HG03354 (cell line): ENCODE results near the gene KLK2.

Experiments used
- ATAC-seq: cut with Tn5 transposase; IDR thresholded peaks from one replicate; pipeline ENCODE4 v1.9.1; 2021; ENCODE audit warnings: mild to moderate bottlenecking; ENCODE audit not compliant: unreplicated experiment, poor library complexity, severe bottlenecking

KLK2 gene

DNA sequence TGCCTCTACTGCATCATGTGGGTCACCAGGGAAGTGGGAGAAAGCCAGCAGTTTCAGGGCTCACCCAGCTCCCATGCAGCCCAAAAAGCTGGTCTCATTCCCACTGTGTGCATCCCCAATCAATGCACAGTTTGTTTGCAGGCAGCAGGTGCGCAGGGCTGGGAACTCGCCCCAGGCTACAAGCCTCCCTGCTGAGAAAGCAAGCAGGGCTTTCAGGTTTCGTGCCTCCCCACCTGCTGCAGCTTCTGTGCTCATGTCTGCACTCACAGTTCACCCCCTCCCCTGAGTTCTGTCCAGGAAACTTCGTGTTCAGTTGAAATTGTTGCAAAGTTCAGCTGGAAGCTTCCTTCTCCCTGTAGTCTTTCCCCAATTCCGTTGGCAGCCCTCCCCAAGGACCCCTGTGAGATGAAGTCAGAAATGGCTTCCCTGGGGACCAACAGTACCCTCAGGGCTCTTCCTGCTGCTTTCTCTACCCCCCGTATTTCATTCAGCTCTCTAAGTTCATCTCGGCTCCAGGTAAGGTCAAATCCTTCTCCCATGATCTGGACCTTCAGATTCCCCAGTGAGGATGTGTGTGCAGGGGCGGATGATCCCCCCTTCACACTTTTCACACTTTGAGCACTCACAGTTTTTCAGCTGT lies 28.8 kb upstream of the KLK2 start:
- no peak for ATAC-seq

DNA sequence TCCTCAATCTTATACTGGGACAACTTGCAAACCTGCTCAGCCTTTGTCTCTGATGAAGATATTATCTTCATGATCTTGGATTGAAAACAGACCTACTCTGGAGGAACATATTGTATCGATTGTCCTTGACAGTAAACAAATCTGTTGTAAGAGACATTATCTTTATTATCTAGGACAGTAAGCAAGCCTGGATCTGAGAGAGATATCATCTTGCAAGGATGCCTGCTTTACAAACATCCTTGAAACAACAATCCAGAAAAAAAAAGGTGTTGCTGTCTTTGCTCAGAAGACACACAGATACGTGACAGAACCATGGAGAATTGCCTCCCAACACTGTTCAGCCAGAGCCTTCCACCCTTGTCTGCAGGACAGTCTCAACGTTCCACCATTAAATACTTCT lies 22.5 kb upstream of the KLK2 start:
- ATAC-seq: no peak

DNA sequence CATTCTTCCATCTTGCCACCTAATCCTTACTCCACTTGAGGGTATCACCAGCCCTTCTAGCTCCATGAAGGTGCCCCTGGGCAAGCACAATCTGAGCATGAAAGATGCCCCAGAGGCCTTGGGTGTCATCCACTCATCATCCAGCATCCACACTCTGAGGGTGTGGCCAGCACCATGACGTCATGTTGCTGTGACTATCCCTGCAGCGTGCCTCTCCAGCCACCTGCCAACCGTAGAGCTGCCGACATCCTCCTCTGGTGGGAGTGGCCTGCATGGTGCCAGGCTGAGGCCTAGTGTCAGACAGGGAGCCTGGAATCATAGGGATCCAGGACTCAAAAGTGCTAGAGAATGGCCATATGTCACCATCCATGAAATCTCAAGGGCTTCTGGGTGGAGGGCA lies 21.6 kb upstream of the KLK2 start:
- no peak for ATAC-seq

DNA sequence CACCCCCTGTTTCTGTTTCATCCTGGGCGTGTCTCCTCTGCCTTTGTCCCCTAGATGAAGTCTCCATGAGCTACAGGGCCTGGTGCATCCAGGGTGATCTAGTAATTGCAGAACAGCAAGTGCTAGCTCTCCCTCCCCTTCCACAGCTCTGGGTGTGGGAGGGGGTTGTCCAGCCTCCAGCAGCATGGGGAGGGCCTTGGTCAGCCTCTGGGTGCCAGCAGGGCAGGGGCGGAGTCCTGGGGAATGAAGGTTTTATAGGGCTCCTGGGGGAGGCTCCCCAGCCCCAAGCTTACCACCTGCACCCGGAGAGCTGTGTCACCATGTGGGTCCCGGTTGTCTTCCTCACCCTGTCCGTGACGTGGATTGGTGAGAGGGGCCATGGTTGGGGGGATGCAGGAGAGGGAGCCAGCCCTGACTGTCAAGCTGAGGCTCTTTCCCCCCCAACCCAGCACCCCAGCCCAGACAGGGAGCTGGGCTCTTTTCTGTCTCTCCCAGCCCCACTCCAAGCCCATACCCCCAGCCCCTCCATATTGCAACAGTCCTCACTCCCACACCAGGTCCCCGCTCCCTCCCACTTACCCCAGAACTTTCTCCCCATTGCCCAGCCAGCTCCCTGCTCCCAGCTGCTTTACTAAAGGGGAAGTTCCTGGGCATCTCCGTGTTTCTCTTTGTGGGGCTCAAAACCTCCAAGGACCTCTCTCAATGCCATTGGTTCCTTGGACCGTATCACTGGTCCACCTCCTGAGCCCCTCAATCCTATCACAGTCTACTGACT lies 18.4 kb upstream of the KLK2 start, which contains the start of gene KLK3:
TSS of gene KLK3 (plus strand) at position 280 of the 775 bp plus-strand sequence. CDS start at position 321, 41 bp downstream.
- ATAC-seq: no peak

DNA sequence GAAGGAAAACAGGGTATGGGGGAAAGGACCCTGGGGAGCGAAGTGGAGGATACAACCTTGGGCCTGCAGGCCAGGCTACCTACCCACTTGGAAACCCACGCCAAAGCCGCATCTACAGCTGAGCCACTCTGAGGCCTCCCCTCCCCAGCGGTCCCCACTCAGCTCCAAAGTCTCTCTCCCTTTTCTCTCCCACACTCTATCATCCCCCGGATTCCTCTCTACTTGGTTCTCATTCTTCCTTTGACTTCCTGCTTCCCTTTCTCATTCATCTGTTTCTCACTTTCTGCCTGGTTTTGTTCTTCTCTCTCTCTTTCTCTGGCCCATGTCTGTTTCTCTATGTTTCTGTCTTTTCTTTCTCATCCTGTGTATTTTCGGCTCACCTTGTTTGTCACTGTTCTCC lies 15.9 kb upstream of the KLK2 start:
- no peak for ATAC-seq

DNA sequence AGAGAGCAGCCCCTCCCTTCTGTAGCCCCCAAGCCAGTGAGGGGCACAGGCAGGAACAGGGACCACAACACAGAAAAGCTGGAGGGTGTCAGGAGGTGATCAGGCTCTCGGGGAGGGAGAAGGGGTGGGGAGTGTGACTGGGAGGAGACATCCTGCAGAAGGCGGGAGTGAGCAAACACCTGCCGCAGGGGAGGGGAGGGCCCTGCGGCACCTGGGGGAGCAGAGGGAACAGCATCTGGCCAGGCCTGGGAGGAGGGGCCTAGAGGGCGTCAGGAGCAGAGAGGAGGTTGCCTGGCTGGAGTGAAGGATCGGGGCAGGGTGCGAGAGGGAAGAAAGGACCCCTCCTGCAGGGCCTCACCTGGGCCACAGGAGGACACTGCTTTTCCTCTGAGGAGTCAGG lies 14.4 kb upstream of the KLK2 start:
- no peak for ATAC-seq

DNA sequence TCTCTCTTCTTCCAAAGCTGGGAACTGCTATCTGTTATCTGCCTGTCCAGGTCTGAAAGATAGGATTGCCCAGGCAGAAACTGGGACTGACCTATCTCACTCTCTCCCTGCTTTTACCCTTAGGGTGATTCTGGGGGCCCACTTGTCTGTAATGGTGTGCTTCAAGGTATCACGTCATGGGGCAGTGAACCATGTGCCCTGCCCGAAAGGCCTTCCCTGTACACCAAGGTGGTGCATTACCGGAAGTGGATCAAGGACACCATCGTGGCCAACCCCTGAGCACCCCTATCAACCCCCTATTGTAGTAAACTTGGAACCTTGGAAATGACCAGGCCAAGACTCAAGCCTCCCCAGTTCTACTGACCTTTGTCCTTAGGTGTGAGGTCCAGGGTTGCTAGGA lies 13.4 kb upstream of the KLK2 start:
- ATAC-seq: no peak

DNA sequence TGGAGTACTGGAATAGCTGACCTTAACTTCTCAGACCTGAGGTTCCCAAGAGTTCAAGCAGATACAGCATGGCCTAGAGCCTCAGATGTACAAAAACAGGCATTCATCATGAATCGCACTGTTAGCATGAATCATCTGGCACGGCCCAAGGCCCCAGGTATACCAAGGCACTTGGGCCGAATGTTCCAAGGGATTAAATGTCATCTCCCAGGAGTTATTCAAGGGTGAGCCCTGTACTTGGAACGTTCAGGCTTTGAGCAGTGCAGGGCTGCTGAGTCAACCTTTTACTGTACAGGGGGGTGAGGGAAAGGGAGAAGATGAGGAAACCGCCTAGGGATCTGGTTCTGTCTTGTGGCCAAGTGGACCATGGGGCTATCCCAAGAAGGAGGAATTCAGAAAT lies 12.2 kb upstream of the KLK2 start:
- no peak for ATAC-seq

DNA sequence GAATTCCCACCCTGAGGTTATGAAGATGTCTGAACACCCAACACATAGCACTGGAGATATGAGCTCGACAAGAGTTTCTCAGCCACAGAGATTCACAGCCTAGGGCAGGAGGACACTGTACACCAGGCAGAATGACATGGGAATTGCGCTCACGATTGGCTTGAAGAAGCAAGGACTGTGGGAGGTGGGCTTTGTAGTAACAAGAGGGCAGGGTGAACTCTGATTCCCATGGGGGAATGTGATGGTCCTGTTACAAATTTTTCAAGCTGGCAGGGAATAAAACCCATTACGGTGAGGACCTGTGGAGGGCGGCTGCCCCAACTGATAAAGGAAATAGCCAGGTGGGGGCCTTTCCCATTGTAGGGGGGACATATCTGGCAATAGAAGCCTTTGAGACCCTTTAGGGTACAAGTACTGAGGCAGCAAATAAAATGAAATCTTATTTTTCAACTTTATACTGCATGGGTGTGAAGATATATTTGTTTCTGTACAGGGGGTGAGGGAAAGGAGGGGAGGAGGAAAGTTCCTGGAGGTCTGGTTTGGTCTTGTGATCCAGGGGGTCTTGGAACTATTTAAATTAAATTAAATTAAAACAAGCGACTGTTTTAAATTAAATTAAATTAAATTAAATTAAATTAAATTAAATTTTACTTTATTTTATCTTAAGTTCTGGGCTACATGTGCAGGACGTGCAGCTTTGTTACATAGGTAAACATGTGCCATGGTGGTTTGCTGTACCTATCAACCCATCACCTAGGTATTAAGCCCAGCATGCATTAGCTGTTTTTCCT lies 11.5 kb upstream of the KLK2 start:
- no peak for ATAC-seq

DNA sequence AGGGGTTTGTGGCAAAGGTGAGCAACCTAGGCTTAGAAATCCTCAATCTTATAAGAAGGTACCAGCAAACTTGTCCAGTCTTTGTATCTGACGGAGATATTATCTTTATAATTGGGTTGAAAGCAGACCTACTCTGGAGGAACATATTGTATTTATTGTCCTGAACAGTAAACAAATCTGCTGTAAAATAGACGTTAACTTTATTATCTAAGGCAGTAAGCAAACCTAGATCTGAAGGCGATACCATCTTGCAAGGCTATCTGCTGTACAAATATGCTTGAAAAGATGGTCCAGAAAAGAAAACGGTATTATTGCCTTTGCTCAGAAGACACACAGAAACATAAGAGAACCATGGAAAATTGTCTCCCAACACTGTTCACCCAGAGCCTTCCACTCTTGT lies 3.8 kb upstream of the KLK2 start:
- no peak for ATAC-seq

DNA sequence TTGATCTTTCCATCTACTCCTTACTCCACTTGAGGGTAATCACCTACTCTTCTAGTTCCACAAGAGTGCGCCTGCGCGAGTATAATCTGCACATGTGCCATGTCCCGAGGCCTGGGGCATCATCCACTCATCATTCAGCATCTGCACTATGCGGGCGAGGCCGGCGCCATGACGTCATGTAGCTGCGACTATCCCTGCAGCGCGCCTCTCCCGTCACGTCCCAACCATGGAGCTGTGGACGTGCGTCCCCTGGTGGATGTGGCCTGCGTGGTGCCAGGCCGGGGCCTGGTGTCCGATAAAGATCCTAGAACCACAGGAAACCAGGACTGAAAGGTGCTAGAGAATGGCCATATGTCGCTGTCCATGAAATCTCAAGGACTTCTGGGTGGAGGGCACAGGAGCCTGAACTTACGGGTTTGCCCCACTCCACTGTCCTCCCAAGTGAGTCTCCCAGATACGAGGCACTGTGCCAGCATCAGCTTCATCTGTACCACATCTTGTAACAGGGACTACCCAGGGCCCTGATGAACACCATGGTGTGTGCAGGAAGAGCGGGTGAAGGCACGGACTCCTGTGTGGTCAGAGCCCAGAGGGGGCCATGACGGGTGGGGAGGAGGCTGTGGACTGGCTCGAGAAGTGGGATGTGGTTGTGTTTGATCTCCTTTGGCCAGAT lies 2.7 kb upstream of the KLK2 start:
- ATAC-seq: no peak

DNA sequence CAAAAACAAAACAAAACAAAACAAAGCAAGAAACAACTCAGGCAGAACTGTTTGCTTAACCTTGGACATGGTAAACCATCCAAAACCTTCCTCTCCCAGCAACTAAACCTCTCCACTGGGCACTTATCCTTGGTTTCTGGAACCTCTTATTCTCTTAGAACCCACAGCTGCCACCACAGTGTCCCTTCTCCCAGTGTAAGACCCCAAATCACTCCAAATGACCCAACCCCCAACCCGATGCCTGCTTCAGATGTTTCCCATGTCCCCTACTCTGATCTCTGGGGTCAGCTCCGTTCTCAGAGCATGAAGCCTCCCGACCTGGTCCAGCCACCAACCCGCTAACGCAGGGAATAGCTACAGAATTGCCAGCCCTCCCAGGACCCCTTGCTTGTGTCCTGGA lies 972 bp downstream of the KLK2 start:
- ATAC-seq: no peak

DNA sequence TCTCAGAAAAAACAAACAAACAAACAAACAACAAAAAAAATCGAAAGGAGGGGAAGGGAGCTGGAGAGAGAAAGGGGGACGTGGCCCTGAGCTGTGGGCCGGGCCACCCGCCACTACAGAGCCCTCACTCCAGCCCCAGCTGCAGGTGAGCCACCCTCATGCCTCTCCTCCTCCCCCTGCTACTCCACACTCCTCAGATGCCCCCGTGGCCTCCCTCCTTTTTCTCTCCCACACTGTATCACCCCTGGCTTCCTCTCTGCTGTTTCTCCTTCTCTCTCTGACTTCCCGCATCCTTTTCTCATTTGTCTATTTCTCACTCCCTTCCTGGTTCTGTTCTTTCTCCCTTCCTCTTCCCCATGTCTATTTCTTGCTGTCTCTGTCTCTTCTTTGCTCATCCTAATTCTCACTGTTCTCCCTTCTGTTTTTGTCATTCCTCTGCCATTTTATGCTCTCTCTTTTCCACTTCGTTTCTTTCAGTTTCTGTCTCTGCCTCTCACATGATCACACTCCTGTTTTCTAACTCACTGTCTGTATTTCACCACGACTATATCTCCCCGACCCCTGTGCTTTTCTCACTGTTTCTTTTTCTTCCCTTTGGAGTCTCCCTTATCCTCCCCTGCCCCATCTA lies 2.7 kb downstream of the KLK2 start:
- ATAC-seq: no peak

DNA sequence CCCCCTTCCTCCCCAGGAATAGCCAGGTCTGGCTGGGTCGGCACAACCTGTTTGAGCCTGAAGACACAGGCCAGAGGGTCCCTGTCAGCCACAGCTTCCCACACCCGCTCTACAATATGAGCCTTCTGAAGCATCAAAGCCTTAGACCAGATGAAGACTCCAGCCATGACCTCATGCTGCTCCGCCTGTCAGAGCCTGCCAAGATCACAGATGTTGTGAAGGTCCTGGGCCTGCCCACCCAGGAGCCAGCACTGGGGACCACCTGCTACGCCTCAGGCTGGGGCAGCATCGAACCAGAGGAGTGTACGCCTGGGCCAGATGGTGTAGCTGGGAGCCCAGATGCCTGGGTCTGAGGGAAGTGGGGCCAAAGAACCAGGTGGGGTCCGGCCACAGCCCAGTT lies 3.2 kb downstream of the KLK2 start:
- ATAC-seq: no peak

DNA sequence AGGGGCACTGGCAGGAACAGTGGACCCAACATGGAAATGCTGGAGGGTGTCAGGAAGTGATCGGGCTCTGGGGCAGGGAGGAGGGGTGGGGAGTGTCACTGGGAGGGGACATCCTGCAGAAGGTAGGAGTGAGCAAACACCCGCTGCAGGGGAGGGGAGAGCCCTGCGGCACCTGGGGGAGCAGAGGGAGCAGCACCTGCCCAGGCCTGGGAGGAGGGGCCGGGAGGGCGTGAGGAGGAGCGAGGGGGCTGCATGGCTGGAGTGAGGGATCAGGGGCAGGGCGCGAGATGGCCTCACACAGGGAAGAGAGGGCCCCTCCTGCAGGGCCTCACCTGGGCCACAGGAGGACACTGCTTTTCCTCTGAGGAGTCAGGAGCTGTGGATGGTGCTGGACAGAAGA lies 4.1 kb downstream of the KLK2 start:
- ATAC-seq: no peak

DNA sequence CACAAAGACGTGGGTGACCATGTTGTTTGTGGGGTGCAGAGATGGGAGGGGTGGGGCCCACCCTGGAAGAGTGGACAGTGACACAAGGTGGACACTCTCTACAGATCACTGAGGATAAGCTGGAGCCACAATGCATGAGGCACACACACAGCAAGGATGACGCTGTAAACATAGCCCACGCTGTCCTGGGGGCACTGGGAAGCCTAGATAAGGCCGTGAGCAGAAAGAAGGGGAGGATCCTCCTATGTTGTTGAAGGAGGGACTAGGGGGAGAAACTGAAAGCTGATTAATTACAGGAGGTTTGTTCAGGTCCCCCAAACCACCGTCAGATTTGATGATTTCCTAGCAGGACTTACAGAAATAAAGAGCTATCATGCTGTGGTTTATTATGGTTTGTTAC lies 5.6 kb downstream of the KLK2 start:
- ATAC-seq: no peak

DNA sequence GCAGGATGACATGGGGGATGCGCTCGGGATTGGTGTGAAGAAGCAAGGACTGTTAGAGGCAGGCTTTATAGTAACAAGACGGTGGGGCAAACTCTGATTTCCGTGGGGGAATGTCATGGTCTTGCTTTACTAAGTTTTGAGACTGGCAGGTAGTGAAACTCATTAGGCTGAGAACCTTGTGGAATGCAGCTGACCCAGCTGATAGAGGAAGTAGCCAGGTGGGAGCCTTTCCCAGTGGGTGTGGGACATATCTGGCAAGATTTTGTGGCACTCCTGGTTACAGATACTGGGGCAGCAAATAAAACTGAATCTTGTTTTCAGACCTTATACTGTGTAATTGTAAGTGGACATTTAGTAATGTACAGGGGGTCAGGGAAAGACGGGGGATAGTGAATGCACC lies 7.0 kb downstream of the KLK2 start:
- no peak for ATAC-seq

DNA sequence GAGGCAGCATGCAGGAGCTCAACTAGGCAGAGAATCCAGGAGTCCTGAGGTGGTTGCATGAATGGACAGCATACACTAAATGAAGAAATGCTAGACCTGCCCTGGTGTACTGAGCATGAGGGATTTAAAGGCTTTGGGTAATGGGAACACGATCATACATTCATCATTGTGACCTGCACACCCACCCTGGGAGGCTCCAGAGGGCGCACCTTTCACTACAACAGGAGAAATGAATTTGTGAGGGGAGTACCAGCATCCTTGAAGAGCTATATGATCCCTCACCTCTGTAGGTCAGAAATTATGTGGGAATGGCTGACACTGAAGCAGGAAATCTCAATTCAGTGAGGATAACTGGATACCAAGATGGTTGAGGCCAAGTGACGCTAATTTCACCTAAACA lies 8.9 kb downstream of the KLK2 start:
- ATAC-seq: no peak

DNA sequence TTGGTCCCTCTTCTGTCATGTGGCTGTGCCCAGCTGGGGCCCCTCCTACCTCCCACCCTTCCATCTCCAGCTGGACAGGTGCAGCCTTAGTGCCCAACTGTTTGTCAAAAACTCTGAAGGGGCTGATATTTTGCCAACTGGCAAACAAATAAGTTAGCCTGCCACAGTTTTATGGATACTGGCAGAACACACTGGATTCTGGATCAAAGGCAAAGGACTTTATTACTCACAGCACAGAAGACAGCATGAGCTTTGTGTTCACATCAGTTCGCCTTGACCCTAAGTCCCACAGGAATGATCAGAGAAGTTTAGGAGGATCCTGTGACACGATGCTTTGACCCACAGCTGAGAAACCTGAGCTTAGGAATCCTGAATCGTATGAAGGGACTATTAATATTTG lies 16.4 kb downstream of the KLK2 start:
- ATAC-seq: no peak
